Measurements from ENCODE around the gene TGIF1. TPM values are rescaled to one million over a fixed set of nuclear protein-coding genes. Genes with fewer than 3 reads are reported as not detected.

TGIF1 gene
- total RNA-seq, 6 experiments from 2014 or later = 11.3 to 41.4 (median 22.3) TPM

GRCh38 chr18:3458952-3459853, 9.2 kb downstream of the TGIF1 start:
- peak; percentile 18 for TF ChIP-seq POLR2A (IDR thresholded peaks at IDR 0.05)
- TF ChIP-seq CTCF (IDR thresholded peaks at IDR 0.05) = no peak
- Histone ChIP-seq H3K9me3 (no peaks in the 10 kb centered on the region), H3K36me3 (peaks cover 0 to 11% (median 1%) of the 10 kb centered on the region in 4 donors), H3K27ac (peak overlapping the region in 1 of 3 donors; percentile 16), H3K27me3 (no peaks in the 10 kb centered on the region), H3K4me3 (no peak overlapping the region), H3K4me1 (peaks cover 0 to 39% (median 11%) of the 10 kb centered on the region in 4 donors)
- intact Hi-C loops (cut with DNase I) = loop anchor here (10.0 kb wide), 2 partner anchors 136 to 206 kb away; no protein-coding TSS in a partner anchor
- WGBS (ENCODE audit: insufficient coverage, low coverage, low lambda C conversion rate, missing lambda C conversion rate) = 52% methylated on average over 5 of the region's 5 CpGs
- DNase-seq (no peak), ATAC-seq (no peak)

GRCh38 chr18:3460823-3461398, 10.9 kb downstream of the TGIF1 start:
- H3K27me3 ChIP-seq = no peaks in the 10 kb centered on the region
- intact Hi-C loops (cut with DNase I) = no loop called here
- H3K4me1 ChIP-seq = peaks cover 0 to 26% (median 6%) of the 10 kb centered on the region in 4 donors
- DNase-seq (no peak), ATAC-seq (no peak)
- no peak overlapping the region for H3K4me3 ChIP-seq
- TF ChIP-seq CTCF (IDR thresholded peaks at IDR 0.05) = no peak
- TF ChIP-seq POLR2A (IDR thresholded peaks at IDR 0.05) = no peak
- peaks cover 0 to 11% (median 1%) of the 10 kb centered on the region in 4 donors for H3K36me3 ChIP-seq
- H3K9me3 ChIP-seq = no peaks in the 10 kb centered on the region
- WGBS (ENCODE audit: insufficient coverage, low coverage, low lambda C conversion rate, missing lambda C conversion rate) = 99% methylated on average over 4 of the region's 4 CpGs
- H3K27ac ChIP-seq = no peak overlapping the region

- whole genome bisulfite sequencing (ENCODE audit: insufficient coverage, low coverage, low lambda C conversion rate, missing lambda C conversion rate) = 87% methylated on average over 3 of the region's 5 CpGs
- ATAC-seq = no peak
- intact Hi-C loops (cut with DNase I) = no loop called here
- Histone ChIP-seq H3K27me3 (no peaks in the 10 kb centered on the region), H3K36me3 (peaks cover 0 to 11% (median 1%) of the 10 kb centered on the region in 4 donors), H3K27ac (no peak overlapping the region), H3K9me3 (no peaks in the 10 kb centered on the region), H3K4me1 (peaks cover 0 to 18% (median 6%) of the 10 kb centered on the region in 4 donors), H3K4me3 (no peak overlapping the region)
- no peak for DNase-seq
- TF ChIP-seq POLR2A (IDR thresholded peaks at IDR 0.05) = no peak
Observed at GRCh38 chr18:3461704-3462103, 11.7 kb downstream of the TGIF1 start.

- ATAC-seq = no peak
- H3K9me3 ChIP-seq = no peaks in the 10 kb centered on the region
- WGBS (ENCODE audit: insufficient coverage, low coverage, low lambda C conversion rate, missing lambda C conversion rate) = 51% methylated on average over 2 of the region's 2 CpGs
- H3K4me3 ChIP-seq = no peak overlapping the region
- H3K27ac ChIP-seq = no peak overlapping the region
- no peak for TF ChIP-seq POLR2A (IDR thresholded peaks at IDR 0.05)
- TF ChIP-seq CTCF (IDR thresholded peaks at IDR 0.05) = no peak
- intact Hi-C loops (cut with DNase I) = no loop called here
- no peaks in the 10 kb centered on the region for H3K27me3 ChIP-seq
- no peak for DNase-seq
- peaks cover 0 to 5% (median 0%) of the 10 kb centered on the region in 4 donors for H3K36me3 ChIP-seq
- H3K4me1 ChIP-seq = peaks cover 0 to 16% (median 6%) of the 10 kb centered on the region in 4 donors
Observed at GRCh38 chr18:3463051-3463450, 13.1 kb downstream of the TGIF1 start.

- 59% methylated on average over 5 of the region's 5 CpGs for WGBS (ENCODE audit: insufficient coverage, low coverage, low lambda C conversion rate, missing lambda C conversion rate)
- intact Hi-C loops (cut with DNase I) = no loop called here
- no peak overlapping the region for H3K4me3 ChIP-seq
- H3K27me3 ChIP-seq = no peaks in the 10 kb centered on the region
- DNase-seq = no peak
- no peaks in the 10 kb centered on the region for H3K4me1 ChIP-seq
- H3K27ac ChIP-seq = peak overlapping the region in 1 of 3 donors; percentile 33
- no peak for TF ChIP-seq POLR2A (IDR thresholded peaks at IDR 0.05)
- H3K9me3 ChIP-seq = no peaks in the 10 kb centered on the region
- H3K36me3 ChIP-seq = no peaks in the 10 kb centered on the region
- peak in 3 of 4 donors; percentile 27 to 76 (median 61) for ATAC-seq
Observed at GRCh38 chr18:3466045-3466444, 16.1 kb downstream of the TGIF1 start.

Data from right lobe of liver (tissue), 6 donors.